HG03196 (cell line): Measurements from ENCODE around the gene IL25.
"Not testable (repeated sequence)": the region's sequence is repeated elsewhere in the genome, so short reads cannot be mapped to it uniquely, and the experiment has no call there.

Experiments used
- ATAC-seq: cut with Tn5 transposase; IDR thresholded peaks from one replicate; pipeline ENCODE4 v1.9.1; 2021; ENCODE audit not compliant: unreplicated experiment

Gene IL25

GRCh38 chr14:23372509-23372908 lies at the start of gene IL25:
Gene IL25, plus strand, starts transcription at chr14:23372809.
- no peak for ATAC-seq

GRCh38 chr14:23323838-23324454 lies 48.7 kb upstream of the IL25 start:
- ATAC-seq, result no peak

GRCh38 chr14:23324455-23324846 lies 48.2 kb upstream of the IL25 start:
- no peak for ATAC-seq

- ATAC-seq, result no peak
Observed at GRCh38 chr14:23324993-23325392, 47.6 kb upstream of the IL25 start.

GRCh38 chr14:23325746-23326145 lies 46.9 kb upstream of the IL25 start:
- not testable (repeated sequence) for ATAC-seq

- ATAC-seq, result no peak
Observed at GRCh38 chr14:23326491-23327332, 45.9 kb upstream of the IL25 start.

GRCh38 chr14:23327947-23328744 lies 44.5 kb upstream of the IL25 start:
- ATAC-seq, result no peak

- ATAC-seq, result no peak
Observed at GRCh38 chr14:23335623-23336022, 37.0 kb upstream of the IL25 start.

- ATAC-seq, result no peak
Observed at GRCh38 chr14:23339506-23340268, 32.9 kb upstream of the IL25 start.

- ATAC-seq, result no peak
Observed at GRCh38 chr14:23344481-23344880, 28.1 kb upstream of the IL25 start.

GRCh38 chr14:23345987-23346692 lies 26.5 kb upstream of the IL25 start:
- no peak for ATAC-seq

- no peak for ATAC-seq
Observed at GRCh38 chr14:23346693-23347405, 25.8 kb upstream of the IL25 start.

- ATAC-seq, result no peak
Observed at GRCh38 chr14:23347406-23348296, 25.0 kb upstream of the IL25 start.

GRCh38 chr14:23348297-23348655 lies 24.3 kb upstream of the IL25 start:
- no peak for ATAC-seq

- ATAC-seq, result no peak
Observed at GRCh38 chr14:23349156-23349845, 23.3 kb upstream of the IL25 start.

GRCh38 chr14:23351681-23352505 lies 20.7 kb upstream of the IL25 start:
- ATAC-seq, result no peak
